Measurements from ENCODE around the gene MPRIP. TPM values are rescaled to one million over a fixed set of nuclear protein-coding genes. Genes with fewer than 3 reads are reported as not detected.

MPRIP gene
- polyA plus RNA-seq, 1 donor (not counting 4 experiments of a cell fraction or from before 2014, with no cell fraction given) = 113 TPM

- dilution Hi-C loops (cut with MboI; ENCODE audit: extremely low pct_ligation_motif_present, low sequenced_read_pairs) = no loop called here
- peaks cover 0 to 1% of the 10 kb centered on the region in 2 experiments for H3K36me3 ChIP-seq (ENCODE audit: control insufficient read depth in 2 of 2, extremely low read depth in 1 of 2, insufficient read depth in 2 of 2, low read length in 2 of 2)
- H2AFZ ChIP-seq (ENCODE audit: control insufficient read depth, low read length) = peak overlapping the region; percentile 56
- peak overlapping the region; percentile 49 to 69 (median 63) for H3K4me3 ChIP-seq (ENCODE audit: control insufficient read depth in 2 of 3, extremely low read depth in 1 of 3, insufficient read depth in 2 of 3, low read depth in 1 of 3, low read length in 3 of 3)
- peak overlapping the region; percentile 40 for H3K27ac ChIP-seq (ENCODE audit: control insufficient read depth, insufficient read depth, low read length)
- H3K79me2 ChIP-seq (ENCODE audit: control insufficient read depth, insufficient read depth, low read length) = no peaks in the 10 kb centered on the region
- FAIRE-seq (no peak), DNase-seq (ENCODE audit: low read depth, low spot score) (no peak)
- peak overlapping the region; percentile 91 for H3K4me2 ChIP-seq (ENCODE audit: control insufficient read depth, extremely low read depth, insufficient read depth, low read depth, low read length)
- no peaks in the 10 kb centered on the region for H3K9me1 ChIP-seq (ENCODE audit: control insufficient read depth, extremely low read depth, insufficient read depth, low read length)
- H4K20me1 ChIP-seq (ENCODE audit: control insufficient read depth, extremely low read depth, insufficient read depth, low read length) = no peaks in the 10 kb centered on the region
- peak overlapping the region; percentile 85 for H3K9ac ChIP-seq (ENCODE audit: control insufficient read depth, extremely low read depth, insufficient read depth, low read length)
- H3K9me3 ChIP-seq (ENCODE audit: control insufficient read depth, low read depth, low read length) = no peaks in the 10 kb centered on the region
- no peaks in the 10 kb centered on the region for H3K27me3 ChIP-seq (ENCODE audit: control insufficient read depth, extremely low read depth, insufficient read depth, low read length)
- peaks cover 16% of the 10 kb centered on the region for H3K4me1 ChIP-seq (ENCODE audit: control insufficient read depth, extremely low read depth, insufficient read depth, low read length)
- TF ChIP-seq EZH2 (IDR thresholded peaks at IDR 0.05; ENCODE audit: low read length) (no peak), CTCF (optimal IDR thresholded peaks at IDR 0.05 in 1 of 3, IDR thresholded peaks at IDR 0.05 in 1 of 3, conservative IDR thresholded peaks at IDR 0.05 in 1 of 3; ENCODE audit: extremely low read depth in 1 of 3, insufficient read depth in 2 of 3, low read length in 3 of 3) (no peak)
Observed at GRCh38 chr17:17205368-17206123, 163.3 kb downstream of the MPRIP start.

- Histone ChIP-seq H3K4me2 (ENCODE audit: control insufficient read depth, extremely low read depth, insufficient read depth, low read depth, low read length) (peak within 1 kb of the TSS; percentile 91), H3K27me3 (ENCODE audit: control insufficient read depth, extremely low read depth, insufficient read depth, low read length) (no peaks in the 10 kb centered on the region), H3K9me1 (ENCODE audit: control insufficient read depth, extremely low read depth, insufficient read depth, low read length) (no peaks in the 10 kb centered on the region), H3K4me3 (ENCODE audit: control insufficient read depth in 2 of 3, extremely low read depth in 1 of 3, insufficient read depth in 2 of 3, low read depth in 1 of 3, low read length in 3 of 3) (peak within 1 kb of the TSS; percentile 49 to 69 (median 63)), H4K20me1 (ENCODE audit: control insufficient read depth, extremely low read depth, insufficient read depth, low read length) (no peaks in the 10 kb centered on the region), H2AFZ (ENCODE audit: control insufficient read depth, low read length) (peak within 1 kb of the TSS; percentile 56), H3K79me2 (ENCODE audit: control insufficient read depth, insufficient read depth, low read length) (no peaks in the 10 kb centered on the region), H3K9me3 (ENCODE audit: control insufficient read depth, low read depth, low read length) (no peaks in the 10 kb centered on the region), H3K4me1 (ENCODE audit: control insufficient read depth, extremely low read depth, insufficient read depth, low read length) (peaks cover 16% of the 10 kb centered on the region), H3K27ac (ENCODE audit: control insufficient read depth, insufficient read depth, low read length) (peak within 1 kb of the TSS; percentile 43), H3K36me3 (ENCODE audit: control insufficient read depth in 2 of 2, extremely low read depth in 1 of 2, insufficient read depth in 2 of 2, low read length in 2 of 2) (peaks cover 3 to 7% of the 10 kb centered on the region in 2 experiments), H3K9ac (ENCODE audit: control insufficient read depth, extremely low read depth, insufficient read depth, low read length) (peak within 1 kb of the TSS; percentile 85)
- dilution Hi-C loops (cut with MboI; ENCODE audit: extremely low pct_ligation_motif_present, low sequenced_read_pairs) = no loop called here
- no peak for TF ChIP-seq EZH2 (IDR thresholded peaks at IDR 0.05; ENCODE audit: low read length)
- no peak for TF ChIP-seq CTCF (optimal IDR thresholded peaks at IDR 0.05 in 1 of 3, IDR thresholded peaks at IDR 0.05 in 1 of 3, conservative IDR thresholded peaks at IDR 0.05 in 1 of 3; ENCODE audit: extremely low read depth in 1 of 3, insufficient read depth in 2 of 3, low read length in 3 of 3)
- DNase-seq (ENCODE audit: low read depth, low spot score) = peak; percentile 26
- no peak for FAIRE-seq
Observed at GRCh38 chr17:17206124-17206912, 164.1 kb downstream of the MPRIP start, which contains the start of gene PLD6. Gene PLD6 (minus strand): TSS chr17:17206333. CDS start chr17:17206286, 47 bp downstream.
